ENCODE results near the gene ZNF764.
"Not testable (repeated sequence)": the region's sequence is repeated elsewhere in the genome, so short reads cannot be mapped to it uniquely, and the experiment has no call there.

ZNF764 gene

GRCh38 chr16:30557957-30558788 lies at the start of gene ZNF764:
TSS of gene ZNF764 (minus strand) at chr16:30558374. CDS start at chr16:30558182, 192 bp downstream.
- DNase-seq = peak; percentile 97

DNA sequence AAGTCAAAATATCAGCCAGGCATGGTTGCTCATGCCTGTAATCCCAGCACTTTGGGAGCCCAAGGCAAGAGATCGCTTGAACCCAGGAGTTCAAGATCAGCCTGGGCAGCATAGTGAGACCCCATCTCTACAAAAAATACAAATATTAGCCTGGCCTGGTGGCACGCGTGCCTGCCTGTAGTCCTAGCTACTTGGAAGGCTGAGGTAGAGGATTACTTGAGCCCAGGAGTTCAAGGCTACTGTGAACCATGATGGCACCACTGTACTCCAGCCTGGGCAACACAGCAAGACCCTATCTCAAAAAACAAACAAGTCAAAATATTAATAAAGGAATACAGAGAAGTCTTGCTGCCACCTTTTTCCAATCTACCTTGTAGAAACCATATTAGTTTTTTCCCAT lies 47.8 kb upstream of the ZNF764 start:
- DNase-seq = no peak

DNA sequence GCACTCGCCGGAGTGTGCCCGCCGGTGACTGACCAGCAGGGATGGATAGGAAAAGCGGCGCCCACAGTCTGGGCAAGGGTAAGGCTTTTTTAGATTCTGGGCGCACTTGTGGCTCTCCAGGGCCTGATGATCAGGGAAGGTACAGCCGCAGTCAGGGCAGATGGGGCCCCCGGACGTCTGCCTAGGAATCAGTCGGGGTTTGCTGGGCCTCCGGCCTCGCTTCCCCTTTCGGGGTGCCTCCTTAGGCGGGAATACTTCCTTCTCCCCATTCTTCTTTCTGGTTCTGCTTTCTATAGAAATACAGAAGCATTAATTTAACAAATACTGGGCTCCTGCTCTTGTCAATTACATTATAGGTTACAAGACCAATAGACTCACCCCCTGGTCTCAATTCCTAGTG lies 47.0 kb upstream of the ZNF764 start:
- no peak for DNase-seq

DNA sequence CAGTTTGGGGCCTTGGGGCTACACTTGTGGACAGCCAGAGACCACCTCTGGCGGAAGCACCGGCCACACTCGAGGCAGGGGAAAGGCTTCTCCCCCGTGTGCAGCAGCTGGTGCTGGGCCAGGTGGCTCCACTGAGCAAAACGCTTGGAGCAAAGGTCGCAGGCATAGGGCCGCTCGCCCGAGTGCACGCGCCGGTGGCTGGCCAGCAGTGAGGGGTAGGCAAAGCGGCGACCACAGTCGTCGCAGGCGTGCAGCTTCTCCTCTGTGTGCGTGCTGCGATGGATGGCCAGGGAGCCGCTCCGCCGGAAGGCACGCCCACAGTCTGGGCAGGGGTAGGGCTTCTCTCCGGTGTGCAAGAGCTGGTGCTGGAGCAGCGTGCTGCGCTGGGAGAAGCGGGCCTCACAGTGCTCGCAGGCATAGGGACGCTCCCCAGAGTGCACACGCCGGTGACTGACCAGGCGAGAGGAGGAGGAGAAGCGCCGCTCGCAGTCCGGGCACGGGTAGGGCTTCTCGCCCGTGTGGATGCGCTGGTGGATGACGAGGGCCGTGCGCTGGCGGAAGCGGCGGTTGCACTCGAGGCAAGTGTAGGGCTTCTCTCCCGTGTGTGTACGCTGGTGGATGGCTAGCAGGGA lies 46.3 kb upstream of the ZNF764 start:
- DNase-seq = no peak

GRCh38 chr16:30603945-30604315 lies 45.8 kb upstream of the ZNF764 start:
- DNase-seq = no peak

DNA sequence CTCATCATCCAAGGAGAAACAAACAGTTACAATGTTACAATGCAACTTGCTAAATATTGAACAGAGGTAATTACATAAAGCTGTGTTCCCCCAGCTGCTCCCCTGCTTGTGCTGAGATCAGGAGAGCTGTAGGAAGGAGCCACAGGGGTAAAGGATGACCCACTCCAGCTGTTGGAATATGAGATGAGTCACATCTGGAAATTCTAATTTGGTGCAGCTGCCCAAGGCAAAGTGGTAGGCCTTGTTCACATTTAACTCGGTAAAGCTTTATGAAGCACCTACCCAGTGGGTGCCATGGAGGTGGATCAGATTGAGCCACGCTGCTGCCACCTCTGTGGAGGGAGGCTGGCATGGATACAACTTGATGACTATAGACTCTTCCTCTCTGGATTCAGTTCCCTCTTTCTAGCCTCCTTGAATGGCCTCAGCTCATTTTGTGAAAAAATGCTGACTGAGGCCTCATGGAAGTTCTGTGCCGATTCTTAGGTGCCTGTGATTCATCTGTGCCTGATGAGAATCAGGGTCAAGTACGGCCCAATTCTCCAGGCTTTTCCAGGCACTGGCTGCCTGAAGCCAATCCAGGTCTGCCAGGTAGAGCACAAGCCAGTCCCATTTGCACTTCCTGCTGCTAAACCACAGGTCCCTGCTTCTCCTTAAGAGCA lies 44.6 kb upstream of the ZNF764 start:
- DNase-seq = no peak

- DNase-seq = no peak
Observed at GRCh38 chr16:30601966-30602365, 43.8 kb upstream of the ZNF764 start.

DNA sequence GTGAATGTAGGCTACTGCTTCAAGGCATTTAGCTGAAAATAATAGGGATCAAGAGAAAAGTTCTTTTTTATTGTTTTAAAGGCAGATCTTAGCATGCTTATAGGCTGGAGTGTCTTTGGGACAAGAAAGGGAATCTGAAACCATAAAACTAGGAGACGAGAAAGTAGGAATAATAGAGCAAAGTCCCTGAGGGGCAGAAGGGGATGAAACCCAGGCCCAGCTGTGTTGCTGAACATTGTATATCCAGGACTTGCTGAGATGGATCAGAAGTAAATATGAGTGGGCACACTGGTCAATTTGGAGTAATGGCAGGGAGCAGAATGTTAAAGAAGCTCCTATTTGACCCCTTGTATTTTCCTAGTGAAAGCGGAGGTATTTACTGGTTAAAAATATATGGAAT lies 42.8 kb upstream of the ZNF764 start:
- DNase-seq = no peak

DNA sequence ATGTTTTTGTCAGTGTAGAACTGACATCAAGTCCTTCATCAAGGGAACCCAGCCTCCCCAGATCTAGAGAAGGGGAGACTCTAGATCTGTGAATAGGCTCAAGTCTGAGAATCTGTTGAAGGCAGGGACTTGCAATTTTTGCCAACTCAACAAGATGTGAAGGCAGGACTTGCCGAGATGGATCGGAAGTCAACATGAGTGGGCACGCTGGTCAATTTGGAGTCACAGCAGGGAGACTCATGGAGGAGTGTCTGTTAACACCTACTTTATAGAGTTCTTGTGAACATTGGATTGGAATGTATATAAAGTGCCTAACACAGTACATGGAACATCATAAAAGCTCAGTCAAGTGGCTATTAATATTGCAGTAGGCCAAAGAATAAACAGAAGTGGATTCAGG lies 42.0 kb upstream of the ZNF764 start:
- DNase-seq = no peak

- no peak for DNase-seq
Observed at GRCh38 chr16:30592871-30593270, 34.7 kb upstream of the ZNF764 start.

- not testable (repeated sequence) for DNase-seq
Observed at GRCh38 chr16:30590869-30591268, 32.7 kb upstream of the ZNF764 start.

GRCh38 chr16:30589582-30589981 lies 31.4 kb upstream of the ZNF764 start:
- not testable (repeated sequence) for DNase-seq

DNA sequence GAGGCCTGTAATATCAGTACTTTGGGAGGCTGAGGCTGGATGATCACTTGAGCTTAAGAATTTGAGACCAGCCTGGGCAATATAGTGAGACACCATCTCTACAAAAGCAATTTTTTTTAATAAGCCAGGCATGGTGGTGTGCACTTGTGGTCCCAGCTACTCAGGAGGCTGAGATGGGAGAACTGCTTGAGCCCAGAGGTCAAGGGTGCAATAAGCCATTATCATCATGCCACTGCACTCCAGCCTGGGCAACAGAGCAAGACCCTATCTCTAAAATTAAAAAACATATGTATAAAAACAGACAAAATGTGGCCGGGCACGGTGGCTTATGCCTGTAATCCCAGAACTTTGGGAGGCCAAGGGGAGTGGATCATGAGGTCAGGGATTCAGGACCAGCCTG lies 30.5 kb upstream of the ZNF764 start:
- DNase-seq = no peak

DNA sequence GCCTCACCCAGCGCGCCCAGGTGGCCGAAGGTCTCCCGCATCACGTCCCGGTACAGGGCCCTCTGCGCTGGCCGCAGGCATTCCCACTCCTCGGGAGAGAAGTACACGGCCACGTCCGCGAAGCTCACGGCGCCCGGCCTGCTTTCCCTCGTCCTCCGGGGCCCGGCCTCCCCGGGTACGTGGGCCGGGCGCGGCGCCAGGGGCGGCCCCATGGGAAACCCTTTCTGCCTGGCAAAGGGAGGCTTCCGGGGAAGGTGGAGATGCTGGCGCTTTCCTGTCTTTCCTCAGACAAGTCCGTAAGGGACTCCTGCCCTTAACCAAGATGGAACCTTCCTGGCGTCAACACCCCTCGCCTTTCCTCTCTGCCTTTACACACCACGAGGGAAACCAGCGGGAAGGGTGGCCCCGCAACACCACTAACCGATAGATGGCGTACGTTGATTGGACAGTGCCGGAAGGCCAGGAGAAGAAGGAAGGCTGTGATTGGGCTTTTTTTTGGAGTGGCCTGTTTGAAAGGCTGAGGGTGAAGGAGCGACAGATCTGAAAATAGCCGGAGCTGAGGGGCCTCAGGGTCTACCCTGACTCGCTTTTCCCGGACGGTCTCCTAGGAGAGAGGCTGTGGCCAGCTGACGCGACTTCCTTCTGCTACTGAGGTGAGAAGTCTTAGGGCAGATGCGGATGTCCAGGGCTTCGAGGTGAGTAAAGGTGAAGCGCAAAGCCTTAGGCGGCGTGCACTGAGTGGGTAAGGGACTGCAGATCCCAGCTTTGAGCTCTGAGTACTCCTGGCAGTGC lies 27.4 kb upstream of the ZNF764 start, which contains the start of gene ZNF785:
ZNF785 (minus strand) TSS at position 298 of the 792 bp plus-strand sequence; CDS start at position 212, 86 bp downstream.
- peak; percentile 91 for DNase-seq

GRCh38 chr16:30585022-30585399 lies 26.8 kb upstream of the ZNF764 start:
- DNase-seq = peak; percentile 38

DNA sequence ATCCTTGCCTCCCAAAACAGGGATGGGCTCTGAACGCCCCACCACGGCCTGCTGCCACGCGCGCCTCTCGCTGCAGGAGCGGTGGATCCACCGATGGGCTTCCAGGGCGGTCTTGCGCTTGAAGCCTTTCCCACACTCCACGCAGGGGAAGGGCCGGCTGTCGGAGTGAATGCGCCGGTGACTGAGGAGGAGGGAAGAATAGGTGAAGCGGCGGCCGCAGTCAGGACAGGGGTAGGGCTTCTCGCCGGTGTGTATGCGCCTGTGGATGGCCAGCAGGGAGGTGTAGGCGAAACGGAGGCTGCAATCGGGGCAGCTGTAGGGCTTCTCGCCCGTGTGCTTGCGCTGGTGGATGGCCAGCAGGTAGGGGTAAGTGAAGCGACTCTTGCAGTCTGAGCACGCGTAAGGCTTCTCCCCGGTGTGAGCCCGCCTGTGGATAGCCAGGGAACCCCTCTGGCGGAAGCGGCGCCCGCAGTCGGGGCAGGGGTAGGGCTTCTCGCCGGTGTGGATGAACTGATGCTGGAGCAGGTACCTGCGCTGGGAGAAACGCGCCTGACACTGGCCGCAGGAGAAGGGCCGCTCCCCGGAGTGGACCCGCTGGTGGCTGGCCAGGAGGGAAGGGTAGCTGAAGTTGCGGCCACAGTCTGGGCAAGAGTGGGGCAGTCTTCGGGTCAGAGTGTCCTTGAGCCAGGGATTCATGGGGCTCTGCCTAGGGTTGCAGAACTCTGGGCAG lies 24.6 kb upstream of the ZNF764 start:
- DNase-seq = no peak

- no peak for DNase-seq
Observed at GRCh38 chr16:30581457-30581856, 23.3 kb upstream of the ZNF764 start.

DNA sequence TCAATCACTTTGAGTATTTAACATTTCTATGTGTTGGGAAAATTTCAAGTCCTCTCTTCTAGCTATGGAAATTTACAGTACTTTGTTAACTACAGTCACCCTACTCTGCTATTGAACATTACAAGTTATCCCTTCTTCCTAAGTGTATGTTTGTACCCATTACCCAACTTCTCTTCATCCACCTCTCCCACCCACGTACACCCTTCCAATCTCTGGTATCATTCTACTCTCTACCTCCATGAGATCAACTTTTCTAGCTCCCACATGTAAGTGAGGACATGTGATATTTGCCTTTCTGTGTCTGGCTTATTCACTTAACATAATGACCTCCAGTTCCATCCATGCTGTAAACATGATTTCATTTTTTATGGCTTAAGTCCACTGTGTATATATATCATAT lies 16.5 kb upstream of the ZNF764 start:
- DNase-seq = no peak

DNA sequence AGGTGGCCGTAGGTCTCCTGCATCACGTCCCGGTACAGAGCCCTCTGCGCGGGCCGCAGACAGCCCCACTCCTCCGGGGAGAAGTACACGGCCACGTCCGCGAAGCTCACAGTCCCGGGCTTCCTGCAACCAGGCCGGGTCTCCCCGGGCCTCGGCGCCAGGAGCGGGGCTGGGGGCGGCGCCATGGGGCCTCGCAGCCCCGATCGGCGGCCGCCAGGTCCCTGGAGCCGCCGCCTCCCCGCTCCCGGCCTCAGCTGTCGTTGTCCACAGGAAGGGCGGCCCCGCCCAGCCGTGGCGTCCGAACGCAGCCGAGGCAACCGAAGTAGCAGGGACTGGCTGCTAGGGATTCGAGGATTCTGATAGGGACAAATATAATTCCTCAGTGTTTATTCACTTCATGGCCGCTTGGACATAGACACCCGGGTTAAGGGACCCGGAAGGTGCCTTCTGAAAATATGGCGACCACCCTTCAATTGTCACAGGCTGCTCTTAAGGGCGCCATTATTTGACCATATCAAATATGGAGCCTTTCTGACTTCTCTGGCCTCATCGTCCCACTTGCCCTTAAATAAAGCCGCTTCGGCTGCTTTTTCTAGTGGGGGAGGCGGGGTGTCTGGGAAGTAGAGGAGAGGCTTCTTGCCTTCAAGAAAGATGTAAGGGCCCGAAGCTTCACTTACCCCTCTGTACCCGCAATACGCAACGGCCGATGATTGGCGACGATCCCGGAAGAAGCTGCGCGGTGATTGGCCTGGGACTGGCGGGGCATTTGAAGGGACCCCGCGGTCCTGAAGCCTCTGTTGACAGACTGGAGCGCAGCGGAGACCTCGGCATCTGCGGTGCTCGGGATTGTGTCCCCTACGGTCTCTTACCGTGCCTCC lies 13.5 kb upstream of the ZNF764 start, which contains the start of gene ZNF688:
ZNF688 (minus strand) TSS at position 270 of the 878 bp plus-strand sequence; CDS start at position 185, 85 bp downstream.
- peak; percentile 94 for DNase-seq

DNA sequence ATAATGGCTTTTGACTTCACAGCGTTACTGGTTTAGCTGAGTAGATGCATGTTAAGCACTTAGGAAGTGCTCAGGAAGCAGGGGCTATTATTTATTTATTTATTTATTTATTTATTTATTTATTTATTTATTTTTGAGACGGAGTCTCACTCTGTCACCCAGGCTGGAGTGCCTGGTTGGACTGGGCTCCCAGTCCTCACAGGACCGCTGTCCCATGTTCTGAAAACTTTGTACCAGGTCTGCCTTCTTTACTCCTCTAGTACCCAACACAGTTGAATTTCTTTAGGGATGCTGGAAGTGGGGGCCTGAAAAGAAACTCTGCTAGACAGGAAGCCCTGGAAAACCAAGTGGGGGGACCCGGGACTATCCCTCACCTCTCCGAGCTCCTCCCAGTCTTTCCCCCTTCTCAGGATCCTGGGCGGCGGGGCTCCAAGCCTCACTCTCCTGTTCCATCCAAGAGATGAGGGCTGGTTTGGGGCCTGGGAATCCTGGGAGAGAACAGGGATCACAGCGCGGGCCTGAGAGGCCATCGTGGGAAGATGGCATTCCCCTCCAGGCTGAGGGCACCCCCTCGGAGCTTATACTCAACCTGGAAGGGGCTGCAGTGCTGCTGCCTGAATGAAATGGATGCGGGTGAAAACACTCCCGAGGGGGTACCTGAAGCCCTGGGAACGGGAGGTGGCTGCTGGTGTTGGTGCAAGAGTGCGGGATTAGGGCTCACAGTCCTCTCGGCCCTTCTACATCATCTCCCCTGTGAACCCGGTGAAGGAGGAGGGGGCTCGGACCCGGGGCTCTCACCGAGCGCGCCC lies 12.7 kb upstream of the ZNF764 start:
- no peak for DNase-seq

All from CD4-positive, alpha-beta T cell treated with Interleukin-17A for 4 hours (primary cell).